C4-2B (cell line): ENCODE data around the gene TRIM47.

Experiments
- CTCF ChIP-seq: fragments of 450-650 bp; conservative IDR thresholded peaks from 2 replicates; pipeline ENCODE4 v1.5.1; 2017; ENCODE audit warnings: mild to moderate bottlenecking
- ZFX ChIP-seq: fragments of 450-650 bp; IDR thresholded peaks from 2 replicates; pipeline ENCODE4 v1.6.1; 2017

GRCh38 chr17:75838410-75838809 is 40.0 kb downstream of the TRIM47 start:
- TF ChIP-seq CTCF, result no peak
- TF ChIP-seq ZFX, result no peak
